ENCODE measurements around the gene POLN.

DNA sequence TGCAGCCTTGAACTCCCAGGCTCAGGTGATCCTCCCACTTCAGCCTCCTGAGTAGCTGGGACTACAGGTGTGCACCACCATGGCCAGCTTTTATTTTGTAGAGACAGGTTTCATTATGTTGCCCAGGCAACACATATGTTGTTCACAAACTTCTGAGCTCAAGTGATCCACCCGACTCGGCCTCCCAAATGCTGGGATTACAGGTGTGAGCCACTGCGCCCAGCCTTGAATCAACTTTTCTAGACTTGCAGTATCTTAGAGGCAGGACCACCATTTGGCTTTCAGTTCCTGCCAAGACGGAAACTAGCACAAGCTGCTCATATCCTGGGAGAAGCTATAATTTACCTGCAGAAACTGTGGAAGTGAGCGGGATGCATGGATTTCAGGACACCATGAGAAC, 162.9 kb downstream of the POLN start:
- TF ChIP-seq, protein P1, sequence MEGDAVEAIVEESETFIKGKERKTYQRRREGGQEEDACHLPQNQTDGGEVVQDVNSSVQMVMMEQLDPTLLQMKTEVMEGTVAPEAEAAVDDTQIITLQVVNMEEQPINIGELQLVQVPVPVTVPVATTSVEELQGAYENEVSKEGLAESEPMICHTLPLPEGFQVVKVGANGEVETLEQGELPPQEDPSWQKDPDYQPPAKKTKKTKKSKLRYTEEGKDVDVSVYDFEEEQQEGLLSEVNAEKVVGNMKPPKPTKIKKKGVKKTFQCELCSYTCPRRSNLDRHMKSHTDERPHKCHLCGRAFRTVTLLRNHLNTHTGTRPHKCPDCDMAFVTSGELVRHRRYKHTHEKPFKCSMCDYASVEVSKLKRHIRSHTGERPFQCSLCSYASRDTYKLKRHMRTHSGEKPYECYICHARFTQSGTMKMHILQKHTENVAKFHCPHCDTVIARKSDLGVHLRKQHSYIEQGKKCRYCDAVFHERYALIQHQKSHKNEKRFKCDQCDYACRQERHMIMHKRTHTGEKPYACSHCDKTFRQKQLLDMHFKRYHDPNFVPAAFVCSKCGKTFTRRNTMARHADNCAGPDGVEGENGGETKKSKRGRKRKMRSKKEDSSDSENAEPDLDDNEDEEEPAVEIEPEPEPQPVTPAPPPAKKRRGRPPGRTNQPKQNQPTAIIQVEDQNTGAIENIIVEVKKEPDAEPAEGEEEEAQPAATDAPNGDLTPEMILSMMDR (conservative IDR thresholded peaks at IDR 0.05 in 1 of 2, IDR thresholded peaks at IDR 0.05 in 1 of 2; ENCODE audit: extremely low read depth in 1 of 2, insufficient read depth in 1 of 2, low read depth in 1 of 2, low read length in 2 of 2), result no peak
- TF ChIP-seq EZH2 (IDR thresholded peaks at IDR 0.05; ENCODE audit: borderline replicate concordance, low read length), result no peak
